DOHH2 (cell line): ENCODE measurements around the gene HES4.

Experiments used
- H3F3A ChIP-seq: fragments of 200-600 bp; sonication (generic), shearing (Covaris generic); 2 replicates; pipeline ENCODE4 v1.6.0; 2016; ENCODE audit warnings: antibody characterized with exemption, mild to moderate bottlenecking; ENCODE audit not compliant: control insufficient read depth, insufficient read depth
- H3K27ac ChIP-seq: fragments of 200-600 bp; sonication (generic); 2 replicates; pipeline ENCODE4 v1.5.1; 2014; ENCODE audit warnings: low read depth, mild to moderate bottlenecking, low read length, moderate library complexity
- H3K27me3 ChIP-seq: fragments of 200-600 bp; sonication (generic); 2 replicates; pipeline ENCODE4 v1.6.1; 2014; ENCODE audit warnings: mild to moderate bottlenecking, low read length, mixed read lengths; ENCODE audit not compliant: control insufficient read depth
- H3K36me3 ChIP-seq: fragments of 200-600 bp; sonication (generic); 2 replicates; pipeline ENCODE4 v1.6.1; 2014; ENCODE audit warnings: mild to moderate bottlenecking, low read length, moderate library complexity, mixed read lengths; ENCODE audit not compliant: control insufficient read depth
- H3K4me1 ChIP-seq: fragments of 200-600 bp; sonication (generic); 2 replicates; pipeline ENCODE4 v1.6.1; 2014; ENCODE audit warnings: mild to moderate bottlenecking, low read length, mixed read lengths; ENCODE audit not compliant: control insufficient read depth
- H3K4me2 ChIP-seq: fragments of 200-600 bp; sonication (generic); 2 replicates; pipeline ENCODE4 v1.6.0; 2014; ENCODE audit warnings: mild to moderate bottlenecking, low read length, moderate library complexity
- H3K4me3 ChIP-seq: fragments of 200-600 bp; sonication (generic); 2 replicates; pipeline ENCODE4 v1.5.1; 2014; ENCODE audit warnings: mild to moderate bottlenecking, low read length, mixed read lengths
- H3K79me2 ChIP-seq: fragments of 200-600 bp; sonication (generic); 2 replicates; pipeline ENCODE4 v1.6.1; 2014; ENCODE audit warnings: mild to moderate bottlenecking, low read length, mixed read lengths; ENCODE audit not compliant: control insufficient read depth
- H3K9me2 ChIP-seq: fragments of 200-600 bp; sonication (generic); replicated peaks from 2 replicates; pipeline ENCODE4 v1.6.1; 2014; ENCODE audit warnings: mild to moderate bottlenecking, low read length, mixed read lengths; ENCODE audit not compliant: control insufficient read depth
- H3K9me3 ChIP-seq: fragments of 200-600 bp; sonication (generic); 2 replicates; pipeline ENCODE4 v1.6.1; 2014; ENCODE audit warnings: antibody characterized with exemption, low read length, mixed read lengths; ENCODE audit not compliant: control insufficient read depth, insufficient read depth
- H4K20me1 ChIP-seq: fragments of 200-600 bp; sonication (generic); 2 replicates; pipeline ENCODE4 v1.6.0; 2014; ENCODE audit warnings: low read depth, mild to moderate bottlenecking, antibody characterized with exemption, low read length, moderate library complexity; ENCODE audit not compliant: control insufficient read depth, insufficient read depth
- CTCF ChIP-seq: fragments of 200-600 bp; sonication (generic); IDR thresholded peaks from one replicate; pipeline ENCODE4 v1.5.1; 2014; ENCODE audit warnings: antibody characterized with exemption, mild to moderate bottlenecking, low read depth, low read length; ENCODE audit not compliant: poor library complexity, severe bottlenecking
- EZH2phosphoT487 ChIP-seq: fragments of 200-600 bp; sonication (generic); IDR thresholded peaks from 2 replicates; pipeline ENCODE4 v1.6.1; 2017; ENCODE audit warnings: borderline replicate concordance, mild to moderate bottlenecking, antibody characterized with exemption, low read length, moderate library complexity, mixed read lengths

The HES4 gene

GRCh38 chr1:1026599-1027413, 26.9 kb upstream of the HES4 start:
- Histone ChIP-seq H3K4me3 (no peak overlapping the region), H3F3A (no peaks in the 10 kb centered on the region), H3K79me2 (no peaks in the 10 kb centered on the region), H3K27ac (no peak overlapping the region), H3K9me2 (no peaks in the 10 kb centered on the region), H4K20me1 (no peaks in the 10 kb centered on the region; the same call in 1 of the 2 replicates), H3K4me2 (no peak overlapping the region), H3K4me1 (peaks cover 9% of the 10 kb centered on the region), H3K36me3 (no peaks in the 10 kb centered on the region), H3K9me3 (no peaks in the 10 kb centered on the region), H3K27me3 (peaks cover 33% of the 10 kb centered on the region)
- TF ChIP-seq EZH2phosphoT487 (no peak), CTCF (no peak)

GRCh38 chr1:1025730-1026129, 25.8 kb upstream of the HES4 start:
- Histone ChIP-seq H3K27me3 (peaks cover 43% of the 10 kb centered on the region), H3K9me3 (no peaks in the 10 kb centered on the region), H3K4me3 (no peak overlapping the region), H3K36me3 (no peaks in the 10 kb centered on the region), H3K9me2 (no peaks in the 10 kb centered on the region), H3K4me1 (no peaks in the 10 kb centered on the region), H3K27ac (no peak overlapping the region), H3K79me2 (no peaks in the 10 kb centered on the region), H3F3A (no peaks in the 10 kb centered on the region), H3K4me2 (no peak overlapping the region), H4K20me1 (no peaks in the 10 kb centered on the region)
- no peak for TF ChIP-seq EZH2phosphoT487
- TF ChIP-seq CTCF: no peak

GRCh38 chr1:1024771-1025699, 25.1 kb upstream of the HES4 start:
- Histone ChIP-seq H3F3A (no peaks in the 10 kb centered on the region), H3K27me3 (peaks cover 50% of the 10 kb centered on the region), H4K20me1 (no peaks in the 10 kb centered on the region), H3K9me2 (no peaks in the 10 kb centered on the region), H3K27ac (no peak overlapping the region), H3K4me1 (no peaks in the 10 kb centered on the region), H3K79me2 (no peaks in the 10 kb centered on the region), H3K4me2 (no peak overlapping the region), H3K36me3 (no peaks in the 10 kb centered on the region), H3K4me3 (no peak overlapping the region), H3K9me3 (no peaks in the 10 kb centered on the region)
- TF ChIP-seq EZH2phosphoT487: no peak
- no peak for TF ChIP-seq CTCF
